HCT116 (cell line): ENCODE data around the gene PML. TPM values are rescaled to one million over a fixed set of nuclear protein-coding genes. Genes with fewer than 3 reads are reported as not detected.

Experiments
- ATAC-seq: fragments of 200-7000 bp; cut with Tn5 transposase; 2 replicates; pipeline ENCODE4 v1.9.1; 2020; ENCODE audit warnings: mild to moderate bottlenecking, moderate library complexity
- BruUV-seq: library from RNA; stranded (reverse); fragments of 400-500 nt; replicated peaks from 2 replicates; lab custom pipeline; 2021; lab: Mats Ljungman, UMichigan
- CTCF ChIA-PET: fragments of 300-600 bp; sonication (Branson Sonifier 250); formaldehyde crosslinking; loops from one replicate; lab custom pipeline; 2021; ENCODE audit warnings: antibody characterized with exemption; lab: Charles Lee
- POLR2A ChIA-PET: fragments of 300-600, 350-600 bp; sonication (Branson Sonifier 250); formaldehyde crosslinking; loops from one replicate; lab custom pipeline; 2021; ENCODE audit warnings: antibody characterized with exemption; lab: Charles Lee
- RAD21 ChIA-PET, 2 experiments: fragments of 300-600 bp; sonication (Branson Sonifier 250); formaldehyde crosslinking; loops; one replicate each; lab custom pipeline; 2023; ENCODE audit warnings: low total read pairs in 2 of 2; ENCODE audit not compliant: uncharacterized antibody in 2 of 2, unreplicated experiment in 2 of 2, low non-redundant PET in 1 of 2; lab: Charles Lee
- DNase-seq: peaks from one replicate; pipeline ENCODE4 v3.0.0-alpha.2; 2010; ENCODE audit warnings: low read depth, low spot score
- H2AFZ ChIP-seq: fragments of 200-600 bp; shearing (Covaris generic), sonication (generic); 2 replicates; pipeline ENCODE4 v1.6.1; 2017; ENCODE audit warnings: low read depth, mixed run types, mixed read lengths, antibody characterized with exemption, low read length; ENCODE audit not compliant: poor library complexity, severe bottlenecking
- H3K27ac ChIP-seq: 2 replicates; pipeline ENCODE4 v1.5.1; 2012; ENCODE audit warnings: low read depth, low read length
- H3K27me3 ChIP-seq: fragments of 200-600 bp; sonication (generic); 2 replicates; pipeline ENCODE4 v1.6.1; 2016; ENCODE audit warnings: mixed run types, low read length, mixed read lengths; ENCODE audit not compliant: insufficient read depth
- H3K36me3 ChIP-seq, 2 experiments: fragments of 200-500 bp in 1 of 2; fragments of 200-600 bp in 1 of 2; sonication (Bioruptor generic) in 1 of 2; sonication (generic) in 1 of 2; 2 replicates each; pipeline versions ENCODE4 v1.5.1 to v1.6.1; 2014 to 2016; ENCODE audit warnings: low read length in 2 of 2, inconsistent platforms in 1 of 2, mixed read lengths in 1 of 2, mixed run types in 1 of 2; ENCODE audit not compliant: insufficient read depth in 2 of 2, control insufficient read depth in 1 of 2
- H3K4me1 ChIP-seq, 2 experiments: fragments of 200-600 bp in 1 of 2; sonication (generic) in 1 of 2; 2 replicates each; pipeline versions ENCODE4 v1.5.1 to v1.6.1; 2012 to 2017; ENCODE audit warnings: low read length in 2 of 2, inconsistent platforms in 1 of 2, mild to moderate bottlenecking in 1 of 2, mixed read lengths in 1 of 2, mixed run types in 1 of 2, moderate library complexity in 1 of 2; ENCODE audit not compliant: insufficient read depth in 2 of 2, control insufficient read depth in 1 of 2
- H3K4me2 ChIP-seq: fragments of 200-600 bp; sonication (generic); 2 replicates; pipeline ENCODE4 v1.6.1; 2017; ENCODE audit warnings: mixed run types, low read length, mixed read lengths
- H3K4me3 ChIP-seq, 2 experiments: fragments of 200-600 bp in 1 of 2; sonication (generic) in 1 of 2; replicated peaks in 1 of 2; 2 replicates each; pipeline ENCODE4 v1.5.1; 2011 to 2016; ENCODE audit warnings: low read length in 2 of 2, control low read depth in 1 of 2, low read depth in 1 of 2, mild to moderate bottlenecking in 1 of 2, mixed read lengths in 1 of 2, mixed run types in 1 of 2
- H3K79me2 ChIP-seq: fragments of 200-600 bp; sonication (generic); 2 replicates; pipeline ENCODE4 v1.6.1; 2017; ENCODE audit warnings: mild to moderate bottlenecking, mixed run types, low read length, moderate library complexity, mixed read lengths; ENCODE audit not compliant: insufficient read depth
- H3K9ac ChIP-seq: fragments of 200-600 bp; sonication (generic); 2 replicates; pipeline ENCODE4 v1.6.1; 2016; ENCODE audit warnings: low read length, mixed read lengths
- H3K9me2 ChIP-seq: fragments of 200-600 bp; sonication (generic), shearing (Covaris generic); 2 replicates; pipeline ENCODE4 v1.6.1; 2017; ENCODE audit warnings: mixed run types, mild to moderate bottlenecking, moderate library complexity; ENCODE audit not compliant: insufficient read depth
- H3K9me3 ChIP-seq, 2 experiments: fragments of 200-500 bp in 1 of 2; fragments of 200-600 bp in 1 of 2; sonication (Bioruptor generic) in 1 of 2; sonication (generic) in 1 of 2; 2 replicates each; pipeline ENCODE4 v1.6.1; 2014 to 2017; ENCODE audit warnings: low read length in 2 of 2, mixed read lengths in 2 of 2, inconsistent platforms in 1 of 2, low read depth in 1 of 2, mild to moderate bottlenecking in 1 of 2, mixed run types in 1 of 2, moderate library complexity in 1 of 2; ENCODE audit not compliant: control insufficient read depth in 1 of 2, insufficient read depth in 1 of 2
- H4K20me1 ChIP-seq: fragments of 200-600 bp; sonication (generic), shearing (Covaris generic); 2 replicates; pipeline ENCODE4 v1.6.1; 2017; ENCODE audit warnings: mixed run types, mild to moderate bottlenecking, moderate library complexity; ENCODE audit not compliant: insufficient read depth
- ATF3 ChIP-seq: IDR thresholded peaks from 2 replicates; pipeline ENCODE4 v1.6.1; 2012
- CBX3 ChIP-seq: IDR thresholded peaks from 2 replicates; pipeline ENCODE4 v1.6.1; 2012; ENCODE audit warnings: low read depth
- CEBPB ChIP-seq: IDR thresholded peaks from 2 replicates; pipeline ENCODE4 v1.6.1; 2012; ENCODE audit warnings: low read depth
- CTCF ChIP-seq, 3 experiments: fragments of 200-600 bp in 1 of 3; sonication (generic) in 1 of 3; IDR thresholded peaks in 2 of 3; conservative IDR thresholded peaks in 1 of 3; 2 replicates each; pipeline ENCODE4 v1.5.1; 2012 to 2017; ENCODE audit warnings: low read depth in 2 of 3, low read length in 2 of 3, antibody characterized with exemption in 1 of 3, borderline replicate concordance in 1 of 3, control low read depth in 1 of 3, mild to moderate bottlenecking in 1 of 3, mixed read lengths in 1 of 3, mixed run types in 1 of 3, moderate library complexity in 1 of 3; ENCODE audit not compliant: insufficient read depth in 1 of 3
- ELF1 ChIP-seq: IDR thresholded peaks from 2 replicates; pipeline ENCODE4 v1.6.1; 2012; ENCODE audit warnings: low read depth, borderline replicate concordance
- EZH2phosphoT487 ChIP-seq: fragments of 200-600 bp; IDR thresholded peaks from 2 replicates; pipeline ENCODE4 v1.6.1; 2018; ENCODE audit warnings: antibody characterized with exemption, borderline replicate concordance
- FOSL1 ChIP-seq: IDR thresholded peaks from 2 replicates; pipeline ENCODE4 v1.6.1; 2012; ENCODE audit warnings: low read depth
- POLR2A ChIP-seq: IDR thresholded peaks from 2 replicates; pipeline ENCODE4 v1.7.0; 2011; ENCODE audit warnings: borderline replicate concordance; ENCODE audit not compliant: insufficient read depth, insufficient read length; ENCODE audit errors: extremely low read depth
- REST ChIP-seq: IDR thresholded peaks from 2 replicates; pipeline ENCODE4 v1.6.1; 2012; ENCODE audit warnings: low read depth
- SIN3A ChIP-seq: IDR thresholded peaks from 2 replicates; pipeline ENCODE4 v1.6.1; 2012; ENCODE audit warnings: low read depth
- YY1 ChIP-seq: IDR thresholded peaks from 2 replicates; pipeline ENCODE4 v1.6.1; 2011; ENCODE audit warnings: low read length, low read depth, moderate library complexity, mild to moderate bottlenecking; ENCODE audit not compliant: insufficient replicate concordance; ENCODE audit errors: extremely low read depth
- ZBTB33 ChIP-seq: IDR thresholded peaks from 2 replicates; pipeline ENCODE4 v1.6.1; 2011; ENCODE audit warnings: mild to moderate bottlenecking, low read length, moderate library complexity; ENCODE audit not compliant: insufficient replicate concordance; ENCODE audit errors: extremely low read depth
- ZFX ChIP-seq: fragments of 450-650 bp; IDR thresholded peaks from 2 replicates; pipeline ENCODE4 v1.6.1; 2017
- intact Hi-C: fragments of 100-400 bp; cut with micrococcal nuclease; formaldehyde crosslinking; loops from 2 replicates; pipeline ENCODE4 v1.10.0; 2022
- total RNA-seq: library from RNA; stranded (reverse); gene quantifications from one replicate; pipeline ENCODE4 v1.2.1, GENCODE V29; 2021; ENCODE audit not compliant: unreplicated experiment

The PML gene
- total RNA-seq, 1 experiment from 2014 or later = 28.1 TPM

- TF ChIP-seq REST (no peak), POLR2A (no peak), ZBTB33 (no peak), YY1 (no peak), CEBPB (no peak)
Observed at GRCh38 chr15:74060251-74060650, 65.7 kb downstream of the PML start (continued).

GRCh38 chr15:74062236-74062635 lies 67.7 kb downstream of the PML start:
- intact Hi-C loops = no loop called here
- no peak for TF ChIP-seq CBX3
- no peak for TF ChIP-seq SIN3A
- TF ChIP-seq ELF1 = no peak
- TF ChIP-seq ZFX = no peak
- no peak for TF ChIP-seq FOSL1
- TF ChIP-seq EZH2phosphoT487 = no peak
- TF ChIP-seq CTCF (IDR thresholded peaks at IDR 0.05 in 2 of 3, conservative IDR thresholded peaks at IDR 0.05 in 1 of 3; ENCODE audit: borderline replicate concordance in 1 of 3, insufficient read depth in 1 of 3, low read depth in 2 of 3, low read length in 2 of 3) = no peak
- TF ChIP-seq ATF3 = no peak
- H3K27me3 ChIP-seq = no peaks in the 10 kb centered on the region
- H3K9me2 ChIP-seq = no peaks in the 10 kb centered on the region
- H3K4me3 ChIP-seq = no peak overlapping the region
- ChIA-PET POLR2A (no interaction called here), CTCF (interaction anchor here (0.6 to 0.8 kb wide), 2 partner anchors 259 to 291 kb away, joined by 3 read pairs; no protein-coding TSS in a partner anchor), RAD21 (no interaction called here)
- H3K36me3 ChIP-seq = no peaks in the 10 kb centered on the region
- no peaks in the 10 kb centered on the region for H3K9me3 ChIP-seq
- H3K4me2 ChIP-seq = no peak overlapping the region
- H3K9ac ChIP-seq = no peak overlapping the region
- no peaks in the 10 kb centered on the region for H4K20me1 ChIP-seq
- ATAC-seq (no peak), DNase-seq (no peak)
- H3K27ac ChIP-seq = no peak overlapping the region
- BruUV-seq = no TSS peak
- H3K79me2 ChIP-seq = no peaks in the 10 kb centered on the region
- no peaks in the 10 kb centered on the region for H3K4me1 ChIP-seq
- no peak overlapping the region for H2AFZ ChIP-seq
